ENCODE results near the gene MRAS. TPM values are rescaled to one million over a fixed set of nuclear protein-coding genes. Genes with fewer than 3 reads are reported as not detected.

Gene MRAS
- total and polyA plus RNA-seq, 11 donors: 112 to 413 (median 252) TPM

GRCh38 chr3:138383715-138384465 is 35.5 kb downstream of the MRAS start:
- ATAC-seq (no peak), DNase-seq (no peak)
- Histone ChIP-seq H3K27me3 (no peaks in the 10 kb centered on the region), H3K36me3 (peaks cover 0 to 11% (median 0%) of the 10 kb centered on the region in 9 donors), H3K4me3 (no peak overlapping the region), H3K4me1 (peaks cover 9 to 81% (median 38%) of the 10 kb centered on the region in 12 donors), H3K27ac (peak overlapping the region; percentile 18 to 96 (median 90)), H3K9me3 (no peaks in the 10 kb centered on the region)
- 72 to 81% (median 74%) methylated on average over 10 of the region's 10 CpGs for WGBS, 4 donors
- intact Hi-C loops (cut with DNase I): loop anchor here in 1 of 10 donors (5.0 kb wide), 1 partner anchor 37 kb away; the partner anchor contains the start of gene MRAS
- no peak for TF ChIP-seq POLR2A (IDR thresholded peaks at IDR 0.05)
- TF ChIP-seq, protein P1, sequence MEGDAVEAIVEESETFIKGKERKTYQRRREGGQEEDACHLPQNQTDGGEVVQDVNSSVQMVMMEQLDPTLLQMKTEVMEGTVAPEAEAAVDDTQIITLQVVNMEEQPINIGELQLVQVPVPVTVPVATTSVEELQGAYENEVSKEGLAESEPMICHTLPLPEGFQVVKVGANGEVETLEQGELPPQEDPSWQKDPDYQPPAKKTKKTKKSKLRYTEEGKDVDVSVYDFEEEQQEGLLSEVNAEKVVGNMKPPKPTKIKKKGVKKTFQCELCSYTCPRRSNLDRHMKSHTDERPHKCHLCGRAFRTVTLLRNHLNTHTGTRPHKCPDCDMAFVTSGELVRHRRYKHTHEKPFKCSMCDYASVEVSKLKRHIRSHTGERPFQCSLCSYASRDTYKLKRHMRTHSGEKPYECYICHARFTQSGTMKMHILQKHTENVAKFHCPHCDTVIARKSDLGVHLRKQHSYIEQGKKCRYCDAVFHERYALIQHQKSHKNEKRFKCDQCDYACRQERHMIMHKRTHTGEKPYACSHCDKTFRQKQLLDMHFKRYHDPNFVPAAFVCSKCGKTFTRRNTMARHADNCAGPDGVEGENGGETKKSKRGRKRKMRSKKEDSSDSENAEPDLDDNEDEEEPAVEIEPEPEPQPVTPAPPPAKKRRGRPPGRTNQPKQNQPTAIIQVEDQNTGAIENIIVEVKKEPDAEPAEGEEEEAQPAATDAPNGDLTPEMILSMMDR (IDR thresholded peaks at IDR 0.05): no peak

DNA sequence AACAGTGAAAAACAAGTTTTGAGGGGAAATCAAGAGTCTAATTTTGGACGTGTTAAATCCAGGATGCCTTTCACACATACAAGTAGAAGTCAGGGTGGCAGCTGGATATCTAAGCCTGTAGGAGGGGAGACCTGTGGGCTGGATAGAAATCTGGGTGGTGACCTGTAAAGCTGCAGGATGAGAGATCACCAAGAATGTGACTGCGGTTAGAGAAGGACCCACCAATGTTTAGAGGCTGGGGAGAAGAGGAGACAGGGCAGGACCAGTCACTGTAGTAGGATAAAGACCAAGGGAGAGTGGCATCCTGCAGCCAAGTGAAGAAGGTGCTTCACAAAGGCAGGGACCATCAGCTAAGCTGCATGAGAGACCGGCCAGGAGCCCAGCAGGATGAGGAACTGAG is 36.2 kb downstream of the MRAS start:
- WGBS, 4 donors: 73 to 77% (median 75%) methylated on average over 3 of the region's 3 CpGs
- no peak for ATAC-seq
- Histone ChIP-seq H3K4me3 (no peak overlapping the region), H3K36me3 (peaks cover 0 to 9% (median 0%) of the 10 kb centered on the region in 9 donors), H3K27me3 (no peaks in the 10 kb centered on the region), H3K27ac (peak overlapping the region in 11 of 12 donors; percentile 24 to 96 (median 90)), H3K4me1 (peaks cover 9 to 83% (median 44%) of the 10 kb centered on the region in 12 donors), H3K9me3 (no peaks in the 10 kb centered on the region)
- no peak for DNase-seq
- intact Hi-C loops (cut with DNase I): loop anchor here in 1 of 10 donors (5.0 kb wide), 1 partner anchor 37 kb away; the partner anchor contains the start of gene MRAS
- no peak for TF ChIP-seq POLR2A (IDR thresholded peaks at IDR 0.05)
- TF ChIP-seq, protein P1 (IDR thresholded peaks at IDR 0.05): no peak

- no peak for DNase-seq
- H3K4me1 ChIP-seq: peaks cover 9 to 83% (median 47%) of the 10 kb centered on the region in 12 donors
These were observed 36.6 kb downstream of the MRAS start for GRCh38 chr3:138384976-138385375.

More at GRCh38 chr3:138384976-138385375, 36.6 kb downstream of the MRAS start:
- no peaks in the 10 kb centered on the region for H3K9me3 ChIP-seq
- H3K36me3 ChIP-seq: peaks cover 0 to 9% (median 0%) of the 10 kb centered on the region in 9 donors
- no peaks in the 10 kb centered on the region for H3K27me3 ChIP-seq
- no peak overlapping the region for H3K4me3 ChIP-seq
- 91 to 93% (median 92%) methylated on average over 5 of the region's 5 CpGs for WGBS, 4 donors
- peak overlapping the region in 10 of 12 donors; percentile 52 to 96 (median 90) for H3K27ac ChIP-seq
- ATAC-seq: no peak
- no peak for TF ChIP-seq POLR2A (IDR thresholded peaks at IDR 0.05)
- TF ChIP-seq, protein P1 (IDR thresholded peaks at IDR 0.05): no peak
- intact Hi-C loops (cut with DNase I): loop anchor here in 1 of 10 donors (5.0 kb wide), 1 partner anchor 38 kb away; the partner anchor contains the start of gene MRAS
